Neuronal stem cell (in vitro differentiated cells): ENCODE data around the gene CXCL6.

Source experiments
- DNase-seq: peaks from one replicate; pipeline ENCODE4 v3.0.0-alpha.2; 2013; ENCODE audit warnings: low spot score
- H2AFZ ChIP-seq: one replicate; pipeline ENCODE4 v1.6.1; 2013; ENCODE audit warnings: mild to moderate bottlenecking, low read length, inconsistent platforms
- H2AK5ac ChIP-seq: 2 replicates; pipeline ENCODE4 v1.6.1; 2013; ENCODE audit warnings: low read depth, mild to moderate bottlenecking, inconsistent platforms, low read length, moderate library complexity, mixed read lengths
- H2BK120ac ChIP-seq: 2 replicates; pipeline ENCODE4 v1.6.1; 2013; ENCODE audit warnings: low read depth, mild to moderate bottlenecking, inconsistent platforms, low read length, moderate library complexity, mixed read lengths
- H2BK12ac ChIP-seq: one replicate; pipeline ENCODE4 v1.6.1; 2013; ENCODE audit warnings: low read length, inconsistent platforms
- H2BK15ac ChIP-seq: 2 replicates; pipeline ENCODE4 v1.6.1; 2013; ENCODE audit warnings: mild to moderate bottlenecking, low read length, inconsistent platforms, mixed read lengths
- H2BK5ac ChIP-seq: one replicate; pipeline ENCODE4 v1.6.1; 2013; ENCODE audit warnings: inconsistent platforms, mild to moderate bottlenecking, low read length, moderate library complexity
- H3K14ac ChIP-seq: one replicate; pipeline ENCODE4 v1.6.1; 2013; ENCODE audit warnings: low read length, inconsistent platforms
- H3K18ac ChIP-seq: 2 replicates; pipeline ENCODE4 v1.6.1; 2013; ENCODE audit warnings: low read length, inconsistent platforms
- H3K23ac ChIP-seq: 2 replicates; pipeline ENCODE4 v1.6.1; 2013; ENCODE audit warnings: low read depth, mild to moderate bottlenecking, mixed read lengths, low read length, inconsistent platforms; ENCODE audit not compliant: poor library complexity
- H3K27ac ChIP-seq: replicated peaks from 3 replicates; pipeline ENCODE4 v1.5.1; 2013; ENCODE audit warnings: low read length, inconsistent platforms
- H3K27me3 ChIP-seq, 3 experiments: 2 replicates each; pipeline ENCODE4 v1.6.1; 2013; ENCODE audit warnings: low read length in 3 of 3, mild to moderate bottlenecking in 2 of 3, inconsistent platforms in 1 of 3, low read depth in 1 of 3, mixed read lengths in 1 of 3, moderate library complexity in 1 of 3; ENCODE audit not compliant: control insufficient read depth in 3 of 3, insufficient read depth in 3 of 3
- H3K36me3 ChIP-seq, 2 donors: replicated peaks in 1 of 2; 2 replicates each; pipeline ENCODE4 v1.6.1; 2013; ENCODE audit warnings: low read length in 2 of 2; ENCODE audit not compliant: control insufficient read depth in 2 of 2, insufficient read depth in 2 of 2
- H3K4ac ChIP-seq: 2 replicates; pipeline ENCODE4 v1.6.1; 2013; ENCODE audit warnings: inconsistent platforms, mild to moderate bottlenecking, low read length, moderate library complexity
- H3K4me1 ChIP-seq, 2 donors: 1 replicate in 1 of 2; 2 replicates in 1 of 2; pipeline ENCODE4 v1.6.1; 2013; ENCODE audit warnings: low read length in 2 of 2, low read depth in 1 of 2; ENCODE audit not compliant: control insufficient read depth in 2 of 2, insufficient read depth in 1 of 2
- H3K4me2 ChIP-seq: one replicate; pipeline ENCODE4 v1.6.1; 2013; ENCODE audit warnings: mild to moderate bottlenecking, low read length, inconsistent platforms; ENCODE audit not compliant: insufficient read depth, poor library complexity, severe bottlenecking
- H3K4me3 ChIP-seq, 2 donors: 2 replicates each; pipeline ENCODE4 v1.5.1; 2013; ENCODE audit warnings: low read length in 2 of 2, mild to moderate bottlenecking in 2 of 2, inconsistent platforms in 1 of 2, moderate library complexity in 1 of 2
- H3K79me1 ChIP-seq: one replicate; pipeline ENCODE4 v1.6.1; 2013; ENCODE audit warnings: low read depth, mild to moderate bottlenecking, inconsistent platforms, low read length, moderate library complexity
- H3K9ac ChIP-seq: one replicate; pipeline ENCODE4 v1.6.1; 2013; ENCODE audit warnings: mild to moderate bottlenecking, low read depth, low read length, inconsistent platforms; ENCODE audit not compliant: poor library complexity
- H3K9me3 ChIP-seq, 2 donors: replicated peaks in 1 of 2; 2 replicates each; pipeline versions ENCODE3 to v1.6.1; 2013; ENCODE audit warnings: low read length in 2 of 2, mild to moderate bottlenecking in 2 of 2, inconsistent platforms in 1 of 2, low read depth in 1 of 2, mixed read lengths in 1 of 2, moderate library complexity in 1 of 2; ENCODE audit not compliant: control insufficient read depth in 2 of 2, insufficient read depth in 1 of 2
- H4K8ac ChIP-seq: one replicate; pipeline ENCODE4 v1.6.1; 2013; ENCODE audit warnings: low read depth, mild to moderate bottlenecking, inconsistent platforms, low read length, moderate library complexity
- H4K91ac ChIP-seq: one replicate; pipeline ENCODE4 v1.6.1; 2013; ENCODE audit warnings: low read length, low read depth, mild to moderate bottlenecking, inconsistent platforms; ENCODE audit not compliant: poor library complexity
- WGBS, 2 donors: extraction: QIAGEN DNeasy Blood & Tissue Kit; methylation state at CpG; one replicate each; pipeline ENCODE4 v1.1.7; 2013; ENCODE audit warnings: missing lambda C conversion rate in 2 of 2, mixed read lengths in 1 of 2; ENCODE audit not compliant: insufficient read length in 2 of 2, insufficient replicate concordance in 1 of 2; ENCODE audit errors: extremely low coverage in 2 of 2; 5-methylcytosine and 5-hydroxymethylcytosine counted together

Gene CXCL6

DNA sequence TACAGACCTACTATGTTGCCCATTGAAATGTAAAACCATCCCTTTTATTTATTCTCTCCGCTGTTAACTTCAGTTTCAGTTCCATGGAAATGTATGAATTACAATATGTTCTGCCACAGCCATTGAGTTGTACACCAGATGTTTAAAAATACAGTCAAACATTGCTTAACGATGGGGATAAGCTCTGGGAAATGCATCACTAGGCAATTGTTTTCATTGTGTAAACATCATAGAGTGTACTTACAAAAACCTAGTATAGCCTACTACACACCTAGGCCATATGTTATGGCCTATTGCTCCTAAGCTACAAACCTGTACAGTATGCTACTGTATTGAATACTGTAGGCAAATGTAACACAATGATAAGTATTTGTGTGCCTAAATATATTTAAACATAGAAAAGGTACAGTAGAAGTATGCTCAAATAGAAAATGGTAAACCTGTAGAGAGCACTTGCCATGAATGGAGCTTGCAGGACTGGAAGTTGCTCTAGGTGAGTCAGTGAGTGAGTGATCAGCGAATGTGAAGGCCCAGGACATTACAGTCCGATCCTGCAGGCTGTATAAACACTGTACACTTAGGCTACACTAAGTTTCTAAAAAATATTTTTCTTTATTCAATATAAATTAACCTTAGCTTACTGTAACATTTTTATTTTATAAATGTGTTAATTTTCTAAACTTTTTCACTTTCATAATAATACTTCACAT, 13.9 kb downstream of the CXCL6 start:
- Histone ChIP-seq H3K23ac (no peak overlapping the region), H2BK5ac (no peak overlapping the region), H4K8ac (no peak overlapping the region), H3K4me2 (no peak overlapping the region), H3K79me1 (no peaks in the 10 kb centered on the region), H2BK12ac (no peak overlapping the region), H3K4me1 (no peaks in the 10 kb centered on the region), H3K4me3 (no peak overlapping the region), H2BK15ac (no peak overlapping the region), H3K27ac (no peak overlapping the region), H4K91ac (no peak overlapping the region), H3K14ac (no peak overlapping the region), H3K18ac (no peak overlapping the region), H3K36me3 (no peaks in the 10 kb centered on the region), H3K27me3 (no peaks in the 10 kb centered on the region), H3K4ac (no peak overlapping the region), H3K9ac (no peak overlapping the region), H2AK5ac (no peak overlapping the region), H3K9me3 (no peaks in the 10 kb centered on the region), H2AFZ (no peak overlapping the region), H2BK120ac (no peak overlapping the region)
- no peak for DNase-seq
- WGBS, 2 donors: no CpG with 5 or more reads among the region's 4 CpGs

- Histone ChIP-seq H3K4me3 (no peak overlapping the region), H3K4ac (no peak overlapping the region), H3K4me1 (no peaks in the 10 kb centered on the region), H3K9me3 (no peaks in the 10 kb centered on the region), H3K14ac (no peak overlapping the region), H2BK5ac (no peak overlapping the region), H2BK120ac (no peak overlapping the region), H3K23ac (no peak overlapping the region), H4K91ac (no peak overlapping the region), H3K79me1 (no peaks in the 10 kb centered on the region), H2AK5ac (no peak overlapping the region), H4K8ac (no peak overlapping the region), H3K27me3 (no peaks in the 10 kb centered on the region), H3K4me2 (no peak overlapping the region), H2BK12ac (no peak overlapping the region), H3K18ac (no peak overlapping the region), H2AFZ (no peak overlapping the region), H3K9ac (no peak overlapping the region), H3K27ac (no peak overlapping the region), H3K36me3 (no peaks in the 10 kb centered on the region), H2BK15ac (no peak overlapping the region)
- DNase-seq: no peak
- WGBS, 2 donors: no CpG with 5 or more reads among the region's 1 CpG
These were observed 14.8 kb downstream of the CXCL6 start for GRCh38 chr4:73851293-73851692.

- H3K9me3 ChIP-seq: no peaks in the 10 kb centered on the region
- no peak overlapping the region for H3K27ac ChIP-seq
- H3K4me3 ChIP-seq: no peak overlapping the region
- H3K14ac ChIP-seq: no peak overlapping the region
- H3K9ac ChIP-seq: no peak overlapping the region
- DNase-seq: no peak
- no peak overlapping the region for H3K23ac ChIP-seq
- no peak overlapping the region for H2AFZ ChIP-seq
- H3K4me1 ChIP-seq: no peaks in the 10 kb centered on the region
- no peak overlapping the region for H2BK120ac ChIP-seq
- H3K4ac ChIP-seq: no peak overlapping the region
- H2BK5ac ChIP-seq: no peak overlapping the region
- no peak overlapping the region for H2BK12ac ChIP-seq
- no peaks in the 10 kb centered on the region for H3K79me1 ChIP-seq
- H3K27me3 ChIP-seq: no peaks in the 10 kb centered on the region
- H3K4me2 ChIP-seq: no peak overlapping the region
- H3K18ac ChIP-seq: no peak overlapping the region
- H4K91ac ChIP-seq: no peak overlapping the region
- no peak overlapping the region for H2BK15ac ChIP-seq
- no peak overlapping the region for H4K8ac ChIP-seq
- H3K36me3 ChIP-seq: no peaks in the 10 kb centered on the region
- H2AK5ac ChIP-seq: no peak overlapping the region
These were observed 16.3 kb downstream of the CXCL6 start for GRCh38 chr4:73852771-73853170.

- no peak within 1 kb of the TSS for H4K8ac ChIP-seq
- no peaks in the 10 kb centered on the region for H3K79me1 ChIP-seq
- H3K4ac ChIP-seq: no peak within 1 kb of the TSS
- no peaks in the 10 kb centered on the region for H3K4me1 ChIP-seq
- no peak within 1 kb of the TSS for H2BK15ac ChIP-seq
- H4K91ac ChIP-seq: no peak within 1 kb of the TSS
- H3K14ac ChIP-seq: no peak within 1 kb of the TSS
- no peaks in the 10 kb centered on the region for H3K36me3 ChIP-seq
- no peak within 1 kb of the TSS for H3K4me3 ChIP-seq
- H2AFZ ChIP-seq: no peak within 1 kb of the TSS
- H3K4me2 ChIP-seq: no peak within 1 kb of the TSS
- H3K27me3 ChIP-seq: no peaks in the 10 kb centered on the region
- H3K9me3 ChIP-seq: no peaks in the 10 kb centered on the region
- H3K23ac ChIP-seq: no peak within 1 kb of the TSS
- no peak within 1 kb of the TSS for H3K9ac ChIP-seq
- H2BK5ac ChIP-seq: no peak within 1 kb of the TSS
- no peak within 1 kb of the TSS for H2BK120ac ChIP-seq
- H2AK5ac ChIP-seq: no peak within 1 kb of the TSS
- WGBS, 2 donors: no CpG with 5 or more reads among the region's 22 CpGs
- DNase-seq: no peak
- H2BK12ac ChIP-seq: no peak within 1 kb of the TSS
- H3K18ac ChIP-seq: peak within 1 kb of the TSS; percentile 18
- H3K27ac ChIP-seq: no peak within 1 kb of the TSS
These were observed 16.8 kb downstream of the CXCL6 start, which contains the start of gene PF4V1 for GRCh38 chr4:73853246-73853704. TSS of gene PF4V1 (plus strand) at chr4:73853296. CDS start at chr4:73853363, 67 bp downstream.
